ENCODE measurements around the gene AAK1. TPM values are rescaled to one million over a fixed set of nuclear protein-coding genes. Genes with fewer than 3 reads are reported as not detected.
"Not testable (repeated sequence)": the region's sequence is repeated elsewhere in the genome, so short reads cannot be mapped to it uniquely, and the experiment has no call there.

Gene AAK1
- total RNA-seq, 1 experiment from 2014 or later, result 46.8 TPM

GRCh38 chr2:69624611-69625010 lies 18.9 kb downstream of the AAK1 start:
- no peak for DNase-seq
- H3K4me3 ChIP-seq (ENCODE audit: low read length), result no peak overlapping the region
- H3K4me1 ChIP-seq (ENCODE audit: insufficient read depth, low read length), result peaks cover 7% of the 10 kb centered on the region; the same call in 1 of the 2 replicates
- H3K9ac ChIP-seq (ENCODE audit: low read length), result no peak overlapping the region
- no peaks in the 10 kb centered on the region for H3K27me3 ChIP-seq (ENCODE audit: low read length)
- ATAC-seq, result no peak
- H3K79me2 ChIP-seq (ENCODE audit: low read length), result peaks cover 91% of the 10 kb centered on the region
- TF ChIP-seq EZH2 (IDR thresholded peaks at IDR 0.05; ENCODE audit: low read length, unreplicated experiment) (no peak), CTCF (conservative IDR thresholded peaks at IDR 0.05; ENCODE audit: low read depth, low read length) (no peak), EZH2phosphoT487 (IDR thresholded peaks at IDR 0.05; ENCODE audit: borderline replicate concordance, low read length) (no peak)
- H3K36me3 ChIP-seq (ENCODE audit: low read depth, low read length), result peaks cover 3% of the 10 kb centered on the region
- no peak overlapping the region for H3K4me2 ChIP-seq (ENCODE audit: low read length)
- BruUV-seq (replicated peaks), result no TSS peak
- no peaks in the 10 kb centered on the region for H3F3A ChIP-seq (ENCODE audit: low read length, unreplicated experiment)
- H3K9me2 ChIP-seq (replicated peaks; ENCODE audit: low read length), result no peaks in the 10 kb centered on the region
- no peak overlapping the region for H2AFZ ChIP-seq (ENCODE audit: low read length)
- POLR2A ChIA-PET (ENCODE audit: unreplicated experiment), result no interaction called here
- intact Hi-C loops (cut with micrococcal nuclease), result no loop called here
- H3K27ac ChIP-seq (ENCODE audit: low read length), result no peak overlapping the region
- 0 out of 2 replicates have a peak, but pooled peaks cover 5% of the 10 kb centered on the region for H4K20me1 ChIP-seq (ENCODE audit: low read length)
- CTCF ChIA-PET, result interaction anchor here (0.6 kb wide), 1 partner anchor 301 kb away, joined by 4 read pairs; no protein-coding TSS in a partner anchor
- no peaks in the 10 kb centered on the region for H3K9me3 ChIP-seq (ENCODE audit: low read length)

- H3K4me3 ChIP-seq (ENCODE audit: low read length), result no peak overlapping the region
- DNase-seq (no peak), ATAC-seq (no peak)
- no TSS peak for BruUV-seq (replicated peaks)
- no peak overlapping the region for H3K27ac ChIP-seq (ENCODE audit: low read length)
- TF ChIP-seq EZH2 (IDR thresholded peaks at IDR 0.05; ENCODE audit: low read length, unreplicated experiment) (no peak), CTCF (conservative IDR thresholded peaks at IDR 0.05; ENCODE audit: low read depth, low read length) (no peak), EZH2phosphoT487 (IDR thresholded peaks at IDR 0.05; ENCODE audit: borderline replicate concordance, low read length) (no peak)
- no peak overlapping the region for H3K9ac ChIP-seq (ENCODE audit: low read length)
- POLR2A ChIA-PET (ENCODE audit: unreplicated experiment), result no interaction called here
- H3K36me3 ChIP-seq (ENCODE audit: low read depth, low read length), result peaks cover 3% of the 10 kb centered on the region
- no peaks in the 10 kb centered on the region for H3K27me3 ChIP-seq (ENCODE audit: low read length)
- H3K4me1 ChIP-seq (ENCODE audit: insufficient read depth, low read length), result peaks cover 7% of the 10 kb centered on the region; the same call in 1 of the 2 replicates
- no peaks in the 10 kb centered on the region for H3K9me2 ChIP-seq (replicated peaks; ENCODE audit: low read length)
- CTCF ChIA-PET, result no interaction called here
- H4K20me1 ChIP-seq (ENCODE audit: low read length), result 0 out of 2 replicates have a peak, but pooled peaks cover 2% of the 10 kb centered on the region
- intact Hi-C loops (cut with micrococcal nuclease), result no loop called here
- H3K4me2 ChIP-seq (ENCODE audit: low read length), result no peak overlapping the region
- peaks cover 91% of the 10 kb centered on the region for H3K79me2 ChIP-seq (ENCODE audit: low read length)
- no peaks in the 10 kb centered on the region for H3K9me3 ChIP-seq (ENCODE audit: low read length)
- H3F3A ChIP-seq (ENCODE audit: low read length, unreplicated experiment), result no peaks in the 10 kb centered on the region
- no peak overlapping the region for H2AFZ ChIP-seq (ENCODE audit: low read length)
Observed at GRCh38 chr2:69624131-69624530, 19.4 kb downstream of the AAK1 start.

DNA sequence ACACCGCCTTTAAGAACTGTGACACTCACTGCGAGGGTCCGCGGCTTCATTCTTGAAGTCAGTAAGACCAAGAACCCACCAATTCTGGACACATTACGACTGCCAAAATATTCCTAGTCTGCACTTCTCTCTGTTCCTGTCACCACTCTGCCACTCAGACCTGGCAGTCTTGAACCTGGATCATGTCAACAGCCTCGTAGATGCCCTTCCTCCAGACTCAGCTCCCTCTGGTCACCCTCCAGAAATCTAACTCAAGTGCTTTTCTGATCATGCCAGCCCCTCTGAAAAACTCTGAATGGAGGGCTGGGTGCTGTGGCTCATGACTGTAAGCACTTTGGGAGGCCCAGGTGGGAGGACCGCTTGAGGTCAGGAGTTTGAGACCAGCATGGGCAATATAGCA lies 20.3 kb downstream of the AAK1 start:
- POLR2A ChIA-PET (ENCODE audit: unreplicated experiment), result no interaction called here
- ATAC-seq (no peak), DNase-seq (no peak)
- intact Hi-C loops (cut with micrococcal nuclease), result no loop called here
- CTCF ChIA-PET, result no interaction called here
- Histone ChIP-seq H3K4me3 (ENCODE audit: low read length) (no peak overlapping the region), H3K9me3 (ENCODE audit: low read length) (no peaks in the 10 kb centered on the region), H4K20me1 (ENCODE audit: low read length) (no peaks in the 10 kb centered on the region), H3K79me2 (ENCODE audit: low read length) (peaks cover 91% of the 10 kb centered on the region), H3K36me3 (ENCODE audit: low read depth, low read length) (peaks cover 3% of the 10 kb centered on the region), H3F3A (ENCODE audit: low read length, unreplicated experiment) (no peaks in the 10 kb centered on the region), H3K9ac (ENCODE audit: low read length) (no peak overlapping the region), H3K27ac (ENCODE audit: low read length) (no peak overlapping the region), H3K9me2 (replicated peaks; ENCODE audit: low read length) (no peaks in the 10 kb centered on the region), H2AFZ (ENCODE audit: low read length) (no peak overlapping the region), H3K27me3 (ENCODE audit: low read length) (no peaks in the 10 kb centered on the region), H3K4me2 (ENCODE audit: low read length) (no peak overlapping the region), H3K4me1 (ENCODE audit: insufficient read depth, low read length) (peaks cover 7% of the 10 kb centered on the region; the same call in 1 of the 2 replicates)
- TF ChIP-seq EZH2 (IDR thresholded peaks at IDR 0.05; ENCODE audit: low read length, unreplicated experiment) (no peak), CTCF (conservative IDR thresholded peaks at IDR 0.05; ENCODE audit: low read depth, low read length) (no peak), EZH2phosphoT487 (IDR thresholded peaks at IDR 0.05; ENCODE audit: borderline replicate concordance, low read length) (no peak)
- no TSS peak for BruUV-seq (replicated peaks)

GRCh38 chr2:69622805-69623204 lies 20.7 kb downstream of the AAK1 start:
- H3K79me2 ChIP-seq (ENCODE audit: low read length), result peaks cover 89% of the 10 kb centered on the region

More at GRCh38 chr2:69622805-69623204, 20.7 kb downstream of the AAK1 start:
- H3K4me1 ChIP-seq (ENCODE audit: insufficient read depth, low read length); H3K9ac ChIP-seq (ENCODE audit: low read length); H3K4me2 ChIP-seq (ENCODE audit: low read length); H3K4me3 ChIP-seq (ENCODE audit: low read length); H3K36me3 ChIP-seq (ENCODE audit: low read depth, low read length); intact Hi-C loops (cut with micrococcal nuclease); H3K9me3 ChIP-seq (ENCODE audit: low read length); H3K9me2 ChIP-seq (replicated peaks; ENCODE audit: low read length); H2AFZ ChIP-seq (ENCODE audit: low read length); H3F3A ChIP-seq (ENCODE audit: low read length, unreplicated experiment); H3K27ac ChIP-seq (ENCODE audit: low read length); ATAC-seq; H3K27me3 ChIP-seq (ENCODE audit: low read length); H4K20me1 ChIP-seq (ENCODE audit: low read length); BruUV-seq (replicated peaks); POLR2A ChIA-PET (ENCODE audit: unreplicated experiment); DNase-seq: not testable (repeated sequence)
- CTCF ChIA-PET, result interaction anchor here (0.6 kb wide), 1 partner anchor 100 kb away, joined by 5 read pairs; no protein-coding TSS in a partner anchor
